Stimulated activated naive CD8-positive, alpha-beta T cell treated with anti-CD3 and anti-CD28 coated beads, Interleukin-15, Interleukin-2, amounts not matched to agents 100 ng/mL and 50 ng/mL, for 24 hours (primary cell): Measurements from ENCODE around the gene SFTPA1.
"Not testable (repeated sequence)": the region's sequence is repeated elsewhere in the genome, so short reads cannot be mapped to it uniquely, and the experiment has no call there.

Experiments used
- H3K27ac Mint-ChIP-seq: one replicate; pipeline ENCODE4 v1.8.0; 2021; ENCODE audit warnings: mild to moderate bottlenecking, mixed read lengths
- H3K27me3 Mint-ChIP-seq: one replicate; pipeline ENCODE4 v1.8.0; 2021; ENCODE audit warnings: mixed read lengths
- H3K36me3 Mint-ChIP-seq: one replicate; pipeline ENCODE4 v1.8.0; 2021; ENCODE audit warnings: low read depth, mixed read lengths
- H3K4me1 Mint-ChIP-seq: one replicate; pipeline ENCODE4 v1.8.0; 2021; ENCODE audit warnings: low read depth, mixed read lengths
- H3K4me3 Mint-ChIP-seq: one replicate; pipeline ENCODE4 v1.8.0; 2021; ENCODE audit warnings: mild to moderate bottlenecking, mixed read lengths
- H3K9me3 Mint-ChIP-seq: one replicate; pipeline ENCODE4 v1.8.0; 2021; ENCODE audit warnings: mixed read lengths

The SFTPA1 gene

GRCh38 chr10:79595510-79595909 lies 15.2 kb upstream of the SFTPA1 start:
- no peak overlapping the region for H3K4me3 Mint-ChIP-seq
- no peaks in the 10 kb centered on the region for H3K36me3 Mint-ChIP-seq
- H3K4me1 Mint-ChIP-seq: no peaks in the 10 kb centered on the region
- H3K9me3 Mint-ChIP-seq: peaks cover 17% of the 10 kb centered on the region
- no peak overlapping the region for H3K27ac Mint-ChIP-seq
- H3K27me3 Mint-ChIP-seq: peaks cover 17% of the 10 kb centered on the region

DNA sequence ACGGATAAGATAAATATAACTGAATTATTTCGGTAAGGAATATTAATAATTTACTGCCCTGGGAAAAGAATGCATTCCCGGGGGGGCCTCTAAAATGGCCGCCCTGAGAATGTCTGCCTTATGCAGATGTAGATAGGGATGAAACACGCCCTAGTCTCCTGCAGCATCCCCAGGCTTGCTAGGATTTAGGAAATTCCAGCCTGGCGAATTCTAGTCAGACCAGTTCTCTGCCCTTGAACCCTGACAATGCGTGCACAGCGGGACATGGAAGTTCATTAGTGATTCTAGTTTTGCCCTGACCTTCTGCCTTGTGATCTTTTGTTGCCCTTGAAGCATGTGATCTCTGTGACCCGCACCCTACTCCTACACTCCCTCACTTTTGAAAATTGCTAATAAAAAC lies 11.1 kb upstream of the SFTPA1 start:
- not testable (repeated sequence) for H3K4me1 Mint-ChIP-seq, H3K36me3 Mint-ChIP-seq, H3K27ac Mint-ChIP-seq, H3K4me3 Mint-ChIP-seq
- peaks cover 14% of the 10 kb centered on the region for H3K27me3 Mint-ChIP-seq
- H3K9me3 Mint-ChIP-seq: peaks cover 17% of the 10 kb centered on the region

- Mint-ChIP-seq H3K27me3 (peaks cover 8% of the 10 kb centered on the region), H3K27ac (no peak overlapping the region), H3K9me3 (peaks cover 13% of the 10 kb centered on the region), H3K36me3 (no peaks in the 10 kb centered on the region), H3K4me1 (no peaks in the 10 kb centered on the region), H3K4me3 (no peak overlapping the region)
Measured at GRCh38 chr10:79601939-79602338, 8.8 kb upstream of the SFTPA1 start.

DNA sequence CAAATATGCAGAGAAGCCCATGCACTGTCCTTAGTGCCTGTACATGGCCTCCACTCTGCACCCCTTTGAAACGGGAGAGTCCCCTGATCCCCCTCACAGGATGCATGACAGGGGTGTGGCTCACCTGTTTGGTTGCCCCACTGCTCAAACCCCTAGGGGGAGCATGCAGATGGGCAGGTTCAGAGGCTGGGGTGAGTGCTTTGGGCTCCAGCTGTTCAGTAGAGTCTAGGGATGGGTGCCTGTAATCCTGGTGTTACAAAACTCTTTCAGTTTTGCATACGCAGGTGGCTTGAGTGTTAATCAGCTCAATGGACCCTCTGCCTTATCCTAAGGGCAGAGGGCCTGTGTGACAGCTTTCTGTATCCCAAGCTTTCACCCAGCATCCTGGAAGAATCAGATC lies 7.8 kb upstream of the SFTPA1 start:
- Mint-ChIP-seq H3K27me3 (no peaks in the 10 kb centered on the region), H3K9me3 (peaks cover 3% of the 10 kb centered on the region), H3K36me3 (no peaks in the 10 kb centered on the region)

GRCh38 chr10:79604294-79604693 lies 6.4 kb upstream of the SFTPA1 start:
- H3K36me3 Mint-ChIP-seq: no peaks in the 10 kb centered on the region

More for the DNA sequence above, 7.8 kb upstream of the SFTPA1 start:
- no peak overlapping the region for H3K4me3 Mint-ChIP-seq
- H3K27ac Mint-ChIP-seq: no peak overlapping the region
- no peaks in the 10 kb centered on the region for H3K4me1 Mint-ChIP-seq

DNA sequence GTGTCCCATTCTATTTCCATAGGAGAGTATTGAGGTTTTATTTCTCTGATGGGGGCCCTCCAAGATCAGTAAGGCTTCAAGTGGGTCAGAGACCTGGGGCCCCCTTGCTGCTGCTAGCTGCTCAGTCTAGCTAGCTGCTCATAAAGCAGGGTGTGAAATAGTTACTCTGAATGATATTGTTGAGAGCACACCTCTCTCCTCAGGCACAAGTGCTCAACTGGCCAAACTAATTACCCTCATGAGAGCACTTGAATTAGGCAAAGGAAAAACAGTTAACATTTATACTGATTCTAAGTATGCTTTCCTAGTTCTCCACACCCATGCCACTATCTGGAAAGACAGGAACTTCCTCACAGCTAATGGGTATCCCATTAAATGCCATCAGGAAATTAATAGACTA lies 5.4 kb upstream of the SFTPA1 start:
- no peaks in the 10 kb centered on the region for H3K4me1 Mint-ChIP-seq
- H3K27me3 Mint-ChIP-seq: no peaks in the 10 kb centered on the region
- no peak overlapping the region for H3K27ac Mint-ChIP-seq
- H3K36me3 Mint-ChIP-seq: no peaks in the 10 kb centered on the region
- no peak overlapping the region for H3K4me3 Mint-ChIP-seq
- no peaks in the 10 kb centered on the region for H3K9me3 Mint-ChIP-seq

More at GRCh38 chr10:79604294-79604693, 6.4 kb upstream of the SFTPA1 start:
- no peak overlapping the region for H3K4me3 Mint-ChIP-seq
- no peaks in the 10 kb centered on the region for H3K4me1 Mint-ChIP-seq
- H3K27ac Mint-ChIP-seq: no peak overlapping the region
- H3K27me3 Mint-ChIP-seq: no peaks in the 10 kb centered on the region
- H3K9me3 Mint-ChIP-seq: no peaks in the 10 kb centered on the region

- Mint-ChIP-seq H3K4me1 (no peaks in the 10 kb centered on the region), H3K36me3 (no peaks in the 10 kb centered on the region), H3K4me3 (no peak overlapping the region), H3K27ac (no peak overlapping the region), H3K27me3 (no peaks in the 10 kb centered on the region), H3K9me3 (no peaks in the 10 kb centered on the region)
Measured at GRCh38 chr10:79608505-79609375, 2.0 kb upstream of the SFTPA1 start.

DNA sequence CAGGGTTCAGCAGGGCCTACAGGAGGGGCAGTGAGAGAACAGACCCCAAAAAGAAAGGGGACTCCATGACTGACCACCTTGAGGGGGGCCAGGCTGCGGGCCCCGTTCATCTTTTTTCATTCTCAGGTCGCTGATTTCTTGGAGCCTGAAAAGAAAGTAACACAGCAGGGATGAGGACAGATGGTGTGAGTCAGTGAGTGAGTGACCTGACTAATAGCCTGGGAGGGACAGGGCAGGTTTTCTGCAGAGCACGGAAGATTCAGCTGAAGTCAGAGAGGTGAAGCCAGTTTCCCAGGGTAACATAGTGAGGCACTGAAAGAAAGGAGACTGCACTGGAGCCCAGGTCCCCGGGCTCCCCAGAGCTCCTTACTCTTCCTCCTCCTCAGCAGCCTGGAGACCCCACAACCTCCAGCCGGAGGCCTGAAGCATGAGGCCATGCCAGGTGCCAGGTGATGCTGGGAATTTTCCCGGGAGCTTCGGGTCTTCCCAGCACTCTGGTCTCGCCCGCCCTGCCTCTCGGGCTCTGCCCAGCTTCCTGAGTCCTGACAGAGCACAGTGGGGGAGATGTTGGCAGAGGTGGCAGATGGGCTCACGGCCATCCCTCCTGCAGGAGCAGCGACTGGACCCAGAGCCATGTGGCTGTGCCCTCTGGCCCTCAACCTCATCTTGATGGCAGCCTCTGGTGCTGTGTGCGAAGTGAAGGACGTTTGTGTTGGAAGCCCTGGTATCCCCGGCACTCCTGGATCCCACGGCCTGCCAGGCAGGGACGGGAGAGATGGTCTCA lies 646 bp downstream of the SFTPA1 start:
- not testable (repeated sequence) for H3K9me3 Mint-ChIP-seq, H3K27ac Mint-ChIP-seq, H3K27me3 Mint-ChIP-seq, H3K4me3 Mint-ChIP-seq, H3K4me1 Mint-ChIP-seq, H3K36me3 Mint-ChIP-seq

GRCh38 chr10:79615577-79615976 lies 4.8 kb downstream of the SFTPA1 start:
- Mint-ChIP-seq H3K27me3 (peaks cover 10% of the 10 kb centered on the region), H3K27ac (no peak overlapping the region), H3K36me3 (no peaks in the 10 kb centered on the region), H3K4me1 (no peaks in the 10 kb centered on the region), H3K4me3 (no peak overlapping the region), H3K9me3 (no peaks in the 10 kb centered on the region)

GRCh38 chr10:79616164-79616563 lies 5.4 kb downstream of the SFTPA1 start:
- H3K4me3 Mint-ChIP-seq: no peak overlapping the region
- H3K27me3 Mint-ChIP-seq: peaks cover 10% of the 10 kb centered on the region
- H3K4me1 Mint-ChIP-seq: no peaks in the 10 kb centered on the region
- no peaks in the 10 kb centered on the region for H3K9me3 Mint-ChIP-seq
- H3K27ac Mint-ChIP-seq: no peak overlapping the region
- H3K36me3 Mint-ChIP-seq: no peaks in the 10 kb centered on the region

GRCh38 chr10:79623663-79624062 lies 12.9 kb downstream of the SFTPA1 start:
- H3K4me1 Mint-ChIP-seq, H3K9me3 Mint-ChIP-seq, H3K27ac Mint-ChIP-seq, H3K36me3 Mint-ChIP-seq, H3K4me3 Mint-ChIP-seq: not testable (repeated sequence)
- H3K27me3 Mint-ChIP-seq: peaks cover 28% of the 10 kb centered on the region

GRCh38 chr10:79627075-79627474 lies 16.3 kb downstream of the SFTPA1 start:
- Mint-ChIP-seq H3K4me3 (no peak overlapping the region), H3K27me3 (peaks cover 28% of the 10 kb centered on the region), H3K9me3 (peaks cover 5% of the 10 kb centered on the region), H3K27ac (no peak overlapping the region), H3K4me1 (no peaks in the 10 kb centered on the region), H3K36me3 (no peaks in the 10 kb centered on the region)

- no peak overlapping the region for H3K27ac Mint-ChIP-seq
- no peaks in the 10 kb centered on the region for H3K36me3 Mint-ChIP-seq
- peaks cover 5% of the 10 kb centered on the region for H3K9me3 Mint-ChIP-seq
- peaks cover 19% of the 10 kb centered on the region for H3K27me3 Mint-ChIP-seq
- H3K4me1 Mint-ChIP-seq: no peaks in the 10 kb centered on the region
- H3K4me3 Mint-ChIP-seq: no peak overlapping the region
Measured at GRCh38 chr10:79628083-79628482, 17.3 kb downstream of the SFTPA1 start.

GRCh38 chr10:79628988-79629954 lies 18.5 kb downstream of the SFTPA1 start:
- Mint-ChIP-seq H3K9me3 (peaks cover 5% of the 10 kb centered on the region), H3K4me1 (no peaks in the 10 kb centered on the region), H3K4me3 (no peak overlapping the region), H3K36me3 (no peaks in the 10 kb centered on the region), H3K27ac (no peak overlapping the region), H3K27me3 (peaks cover 12% of the 10 kb centered on the region)
